Lower leg skin (tissue), 4 donors: ENCODE measurements around the gene VKORC1L1. TPM values are rescaled to one million over a fixed set of nuclear protein-coding genes. Genes with fewer than 3 reads are reported as not detected.
"Not testable (repeated sequence)": the region's sequence is repeated elsewhere in the genome, so short reads cannot be mapped to it uniquely, and the experiment has no call there.

Experiments
- DNase-seq, 2 donors: peaks; one replicate each; pipeline ENCODE4 v3.0.0-alpha.2; 2019; ENCODE audit warnings: low spot score in 2 of 2
- H3K4me3 ChIP-seq: fragments of 200-600 bp; sonication (generic); 2 replicates; pipeline ENCODE4 v1.5.1; 2017; ENCODE audit warnings: mild to moderate bottlenecking, low read depth; ENCODE audit not compliant: poor library complexity, severe bottlenecking
- POLR2A ChIP-seq, 2 donors: fragments of 450-650 bp; IDR thresholded peaks; one replicate each; pipeline ENCODE4 v1.6.1; 2016 to 2017; ENCODE audit warnings: antibody characterized with exemption in 2 of 2, mild to moderate bottlenecking in 1 of 2, moderate library complexity in 1 of 2
- WGBS, 2 donors: methylation state at CpG; one replicate each; pipeline ENCODE4 v1.1.5; 2018; 5-methylcytosine and 5-hydroxymethylcytosine counted together
- intact Hi-C: fragments of 100-400 bp; cut with DNase I; formaldehyde crosslinking; loops from one replicate; pipeline ENCODE4 v1.15.0; 2023; ENCODE audit warnings: low total_unique reads
- total RNA-seq, 4 donors: library from RNA; depleted of rRNA; stranded (reverse); fragments of >200 nt; gene quantifications; one replicate each; pipeline ENCODE4 v1.1.0, GENCODE V29; 2016
- TF ChIP-seq, protein P1 (sequence below), 3 donors: fragments of 450-650 bp; IDR thresholded peaks; one replicate each; pipeline ENCODE4 v1.5.1; 2016; ENCODE audit warnings: antibody characterized with exemption in 3 of 3, mild to moderate bottlenecking in 3 of 3, moderate library complexity in 2 of 3

VKORC1L1 gene
- total RNA-seq, 4 donors from 2014 or later, result 23.5 to 26.4 (median 25.0) TPM

DNA sequence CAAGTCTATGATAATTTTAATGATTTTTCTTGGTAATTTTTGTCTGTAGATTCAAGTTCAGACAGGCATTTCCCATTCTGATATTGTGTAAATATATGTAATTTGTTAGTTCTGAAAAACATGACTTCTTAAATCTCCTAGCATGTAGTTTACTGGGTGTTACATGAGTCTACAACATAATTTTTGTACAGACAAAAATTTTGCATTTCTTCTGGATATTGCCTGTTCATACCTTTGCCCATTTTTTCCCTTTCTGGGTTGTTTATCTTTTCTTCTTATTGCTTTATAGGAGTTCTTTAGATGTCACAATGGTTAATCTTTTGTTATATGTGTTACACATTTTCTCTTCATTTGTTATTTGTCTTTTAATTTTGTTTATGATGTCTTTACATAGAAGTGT lies 12.1 kb downstream of the VKORC1L1 start:
- DNase-seq, intact Hi-C loops, H3K4me3 ChIP-seq: not testable (repeated sequence)

DNA sequence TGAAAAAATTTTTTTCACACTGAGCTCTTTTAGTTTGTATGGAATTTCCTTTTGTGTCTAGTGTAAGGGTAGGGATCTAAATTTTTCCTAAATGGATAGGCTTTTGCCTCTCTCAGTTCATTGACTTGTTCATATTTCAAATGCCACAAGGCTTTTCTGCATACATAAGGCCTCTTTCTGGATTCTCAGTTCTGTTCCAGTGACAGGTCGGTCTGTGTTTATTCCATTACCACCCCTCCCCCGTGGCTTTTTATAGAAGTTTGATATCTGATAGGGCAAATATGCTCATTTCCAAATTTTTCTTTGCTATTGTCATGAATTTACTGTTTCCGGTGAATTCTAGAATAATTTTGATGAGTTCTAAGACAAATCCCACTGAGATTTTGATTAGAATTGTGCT lies 12.7 kb downstream of the VKORC1L1 start:
- H3K4me3 ChIP-seq, DNase-seq, intact Hi-C loops: not testable (repeated sequence)
- 93 to 100% methylated on average over 1 to 2 of the region's 3 CpGs for WGBS, 2 donors

DNA sequence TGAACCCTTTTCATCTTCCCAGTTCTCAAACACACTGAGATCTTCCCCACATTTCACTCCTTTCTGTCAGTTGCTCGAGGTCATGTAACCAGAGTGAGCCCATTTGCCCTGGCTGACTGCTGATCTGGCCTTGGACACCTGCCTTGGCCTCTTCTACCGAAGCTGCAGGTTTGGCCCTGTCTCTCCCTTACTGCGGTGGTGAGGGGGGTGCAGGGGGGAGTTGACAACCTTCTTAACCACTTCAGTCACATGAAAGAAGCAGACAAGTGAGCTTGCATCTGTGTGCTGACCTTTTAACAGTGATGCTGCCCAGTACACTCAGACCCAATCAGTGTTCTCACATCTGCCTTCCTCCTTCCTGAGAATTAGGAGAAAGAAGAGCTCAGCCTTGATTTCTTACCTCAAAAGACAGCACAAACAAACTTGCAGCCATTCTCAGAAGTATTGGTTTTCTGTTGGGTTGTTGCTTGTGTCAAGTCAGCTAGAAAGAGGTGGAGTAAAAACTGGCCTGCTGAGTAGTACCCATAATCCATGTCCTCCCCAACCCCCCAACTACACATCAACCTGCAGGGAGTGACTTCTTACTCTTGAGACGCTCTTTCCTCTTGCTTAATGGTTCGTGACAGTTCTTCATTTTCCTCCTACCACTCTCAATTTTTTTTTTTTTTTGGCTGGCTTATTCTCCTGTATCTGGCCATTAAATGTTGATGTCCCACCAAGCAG lies 15.7 kb downstream of the VKORC1L1 start:
- H3K4me3 ChIP-seq, DNase-seq, intact Hi-C loops: not testable (repeated sequence)
- 64 to 80% methylated on average over 5 of the region's 5 CpGs for WGBS, 2 donors

DNA sequence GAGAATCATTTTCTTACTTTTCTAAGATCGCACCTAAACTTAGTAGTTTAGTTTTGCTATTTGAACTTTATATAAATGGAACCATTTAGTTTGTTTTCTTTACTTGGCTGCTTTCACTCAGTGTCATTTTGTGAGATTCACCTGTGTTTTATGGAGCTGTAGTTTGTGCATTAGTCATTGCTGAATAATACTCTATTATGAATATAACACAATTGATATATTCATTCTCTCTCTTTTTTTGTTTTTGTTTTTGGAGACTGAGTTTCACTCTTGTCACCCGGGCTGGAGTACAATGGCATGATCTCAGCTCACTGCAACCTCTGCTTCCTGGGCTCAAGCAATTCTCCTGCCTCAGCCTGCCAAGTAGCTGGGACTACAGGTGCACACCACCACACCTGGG lies 16.8 kb downstream of the VKORC1L1 start:
- H3K4me3 ChIP-seq, intact Hi-C loops, DNase-seq: not testable (repeated sequence)
- WGBS, 2 donors, result 89 to 93% methylated on average over 2 of the region's 2 CpGs

DNA sequence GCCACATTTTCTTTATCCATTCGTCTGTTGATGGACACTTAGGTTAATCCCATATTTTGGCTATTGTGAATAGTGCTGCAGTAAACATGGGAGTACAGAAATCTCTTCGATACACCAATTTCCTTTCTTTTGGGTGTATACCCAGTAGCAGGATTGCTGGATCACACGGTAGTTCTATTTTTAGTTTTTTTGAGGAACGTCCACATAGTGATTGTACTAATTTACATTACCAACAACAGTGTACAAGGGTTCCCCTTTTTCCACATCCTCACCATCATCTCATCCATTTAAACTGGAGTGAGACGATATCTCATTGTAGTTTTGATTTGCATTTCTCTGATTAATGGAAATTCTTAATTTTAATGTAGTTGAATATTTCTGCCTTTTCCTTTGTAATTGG lies 19.3 kb downstream of the VKORC1L1 start:
- intact Hi-C loops, result no loop called here
- no peak for DNase-seq
- whole genome bisulfite sequencing, 2 donors, result 86 to 88% methylated on average over 5 of the region's 5 CpGs
- no peak for TF ChIP-seq POLR2A (IDR thresholded peaks at IDR 0.05)
- TF ChIP-seq, protein P1, sequence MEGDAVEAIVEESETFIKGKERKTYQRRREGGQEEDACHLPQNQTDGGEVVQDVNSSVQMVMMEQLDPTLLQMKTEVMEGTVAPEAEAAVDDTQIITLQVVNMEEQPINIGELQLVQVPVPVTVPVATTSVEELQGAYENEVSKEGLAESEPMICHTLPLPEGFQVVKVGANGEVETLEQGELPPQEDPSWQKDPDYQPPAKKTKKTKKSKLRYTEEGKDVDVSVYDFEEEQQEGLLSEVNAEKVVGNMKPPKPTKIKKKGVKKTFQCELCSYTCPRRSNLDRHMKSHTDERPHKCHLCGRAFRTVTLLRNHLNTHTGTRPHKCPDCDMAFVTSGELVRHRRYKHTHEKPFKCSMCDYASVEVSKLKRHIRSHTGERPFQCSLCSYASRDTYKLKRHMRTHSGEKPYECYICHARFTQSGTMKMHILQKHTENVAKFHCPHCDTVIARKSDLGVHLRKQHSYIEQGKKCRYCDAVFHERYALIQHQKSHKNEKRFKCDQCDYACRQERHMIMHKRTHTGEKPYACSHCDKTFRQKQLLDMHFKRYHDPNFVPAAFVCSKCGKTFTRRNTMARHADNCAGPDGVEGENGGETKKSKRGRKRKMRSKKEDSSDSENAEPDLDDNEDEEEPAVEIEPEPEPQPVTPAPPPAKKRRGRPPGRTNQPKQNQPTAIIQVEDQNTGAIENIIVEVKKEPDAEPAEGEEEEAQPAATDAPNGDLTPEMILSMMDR (IDR thresholded peaks at IDR 0.05), result no peak
- no peak overlapping the region for H3K4me3 ChIP-seq

DNA sequence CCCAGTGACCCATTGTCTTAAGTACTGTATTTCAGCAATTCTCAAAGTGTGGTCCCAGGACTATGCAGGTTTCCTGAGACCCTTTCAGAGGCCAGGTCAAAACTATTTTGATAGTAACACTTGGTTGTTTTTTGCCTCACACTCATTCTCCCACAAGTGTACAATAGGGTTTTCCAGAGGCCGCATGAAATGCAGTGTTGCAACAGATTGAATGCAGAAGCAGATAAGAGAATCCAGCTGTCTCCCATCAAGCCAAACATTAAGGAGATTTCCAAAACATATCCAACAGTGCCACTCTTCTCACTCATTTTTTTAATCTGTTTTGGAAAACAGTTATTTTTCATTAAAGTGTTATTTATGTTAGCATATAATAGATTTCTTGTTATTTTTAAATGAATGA lies 20.0 kb downstream of the VKORC1L1 start:
- DNase-seq, result no peak
- no peak for TF ChIP-seq POLR2A (IDR thresholded peaks at IDR 0.05)
- TF ChIP-seq, protein P1 (IDR thresholded peaks at IDR 0.05), result no peak
- no peak overlapping the region for H3K4me3 ChIP-seq
- 66 to 71% methylated on average over 1 of the region's 1 CpG for WGBS, 2 donors
- intact Hi-C loops, result no loop called here

DNA sequence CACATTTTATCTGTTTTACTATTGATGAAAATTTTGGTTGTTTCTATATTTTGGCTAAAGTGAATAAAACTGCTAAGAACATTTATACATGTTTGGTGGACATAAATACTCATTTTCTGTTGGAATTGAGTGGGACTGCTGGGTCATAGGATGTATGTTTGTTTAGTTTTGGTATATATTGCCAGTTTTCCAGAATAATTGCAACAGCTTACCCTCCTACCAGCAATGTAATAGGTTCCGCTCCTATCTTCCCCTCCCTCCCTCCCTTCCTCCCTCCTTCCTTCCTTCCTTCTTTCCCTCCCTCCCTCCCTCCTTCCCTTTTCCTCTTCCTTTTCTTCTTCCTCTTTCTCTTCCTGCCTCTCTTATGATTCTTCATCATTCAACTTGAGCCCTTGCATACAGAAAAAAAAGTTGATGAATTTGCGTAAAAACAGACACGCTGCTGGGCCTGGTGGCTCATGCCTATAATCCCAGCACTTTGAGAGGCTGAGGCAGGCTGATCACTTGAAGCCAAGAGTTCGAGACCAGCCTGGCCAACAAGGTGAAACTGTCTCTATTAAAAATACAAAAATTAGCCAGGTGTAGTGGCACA lies 23.5 kb downstream of the VKORC1L1 start:
- WGBS, 2 donors, result 91 to 97% methylated on average over 4 of the region's 4 CpGs
- TF ChIP-seq, protein P1 (IDR thresholded peaks at IDR 0.05), result no peak
- no peak for TF ChIP-seq POLR2A (IDR thresholded peaks at IDR 0.05)

DNA sequence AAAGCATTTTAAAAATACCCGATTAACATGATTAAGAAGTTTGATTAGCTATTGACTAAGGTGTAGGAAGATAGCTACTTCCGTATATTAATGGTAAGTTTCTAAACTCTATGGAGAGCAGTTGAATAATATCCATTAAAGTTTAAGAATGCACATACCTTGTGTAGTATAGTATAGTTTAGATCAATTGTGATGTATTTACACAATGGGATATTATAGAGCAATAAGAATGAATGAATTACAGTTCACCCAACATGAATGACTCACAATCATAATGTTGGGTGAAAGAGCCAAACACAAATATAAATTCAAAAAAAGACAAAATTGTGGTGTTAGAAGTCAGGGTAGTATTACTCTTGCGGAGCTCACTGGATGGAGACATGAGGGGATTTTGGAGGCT lies 24.4 kb downstream of the VKORC1L1 start:
- DNase-seq, intact Hi-C loops, H3K4me3 ChIP-seq: not testable (repeated sequence)
- 93 to 99% methylated on average over 3 of the region's 3 CpGs for WGBS, 2 donors

More for the DNA sequence above, 23.5 kb downstream of the VKORC1L1 start:
- H3K4me3 ChIP-seq, result no peak overlapping the region
- DNase-seq, result no peak
- intact Hi-C loops, result no loop called here

DNA sequence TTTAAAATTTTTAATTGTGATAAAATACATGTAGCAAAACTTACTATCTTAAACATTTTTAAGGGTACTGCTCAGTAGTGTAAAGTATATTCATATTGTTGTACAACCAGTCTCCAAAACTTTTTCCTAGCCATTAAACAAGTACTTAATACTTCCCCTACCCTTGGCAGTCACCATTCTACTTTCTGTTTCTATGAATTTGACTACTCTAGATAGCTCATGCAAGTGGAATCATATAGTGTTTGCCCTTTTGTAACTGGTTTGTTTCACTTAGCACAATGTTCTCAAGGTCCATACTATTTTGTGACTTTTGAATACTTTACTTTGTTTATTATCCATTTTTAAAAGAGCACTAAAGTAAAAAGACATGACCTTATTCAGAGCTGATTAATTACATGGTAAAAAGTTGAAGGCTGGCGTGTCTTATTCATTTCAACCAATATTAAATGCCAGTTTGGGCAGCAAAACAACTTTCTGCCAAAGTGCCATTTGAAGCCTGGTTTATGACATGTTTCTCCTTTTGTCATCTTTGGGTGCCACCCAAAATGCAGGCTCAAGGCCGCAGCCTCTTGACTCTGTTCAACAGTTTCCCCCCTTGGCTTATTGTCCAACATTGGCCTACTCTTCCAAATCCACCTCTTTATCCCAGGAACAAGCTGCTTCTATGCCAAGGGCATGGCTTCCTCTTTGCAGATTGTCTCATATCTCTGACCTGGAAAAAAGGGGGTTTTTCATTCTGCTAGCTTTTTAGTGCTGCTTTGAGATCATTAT lies 26.0 kb downstream of the VKORC1L1 start:
- intact Hi-C loops, H3K4me3 ChIP-seq, DNase-seq: not testable (repeated sequence)
- WGBS, 2 donors, result 86 to 91% methylated on average over 2 of the region's 2 CpGs
